GM19395 (cell line): ENCODE measurements around the gene TCF4.

Source experiments
- ATAC-seq: cut with Tn5 transposase; IDR thresholded peaks from one replicate; pipeline ENCODE4 v1.9.1; 2021; ENCODE audit warnings: mild to moderate bottlenecking, moderate library complexity; ENCODE audit not compliant: unreplicated experiment

TCF4 gene

DNA sequence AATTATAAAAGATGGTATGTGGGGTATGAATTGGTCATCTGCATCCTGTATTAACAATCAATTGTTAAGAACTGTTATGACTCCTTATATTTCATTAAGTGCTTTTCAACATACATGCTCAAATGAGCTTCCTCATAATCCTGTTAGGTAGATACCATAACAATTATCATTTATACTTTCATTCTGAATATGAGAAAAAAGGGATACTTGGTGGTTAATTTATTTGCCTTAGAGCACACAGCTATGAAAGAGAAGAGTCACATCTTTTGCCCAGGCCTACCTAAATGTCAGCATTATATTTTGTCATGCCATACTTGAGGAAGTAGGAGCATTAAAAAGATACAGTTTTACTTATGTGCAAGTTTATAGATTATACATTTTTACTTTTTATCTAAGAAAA, 169.6 kb downstream of the TCF4 start:
- no peak for ATAC-seq

GRCh38 chr18:55416791-55417190, 171.2 kb downstream of the TCF4 start:
- no peak for ATAC-seq

DNA sequence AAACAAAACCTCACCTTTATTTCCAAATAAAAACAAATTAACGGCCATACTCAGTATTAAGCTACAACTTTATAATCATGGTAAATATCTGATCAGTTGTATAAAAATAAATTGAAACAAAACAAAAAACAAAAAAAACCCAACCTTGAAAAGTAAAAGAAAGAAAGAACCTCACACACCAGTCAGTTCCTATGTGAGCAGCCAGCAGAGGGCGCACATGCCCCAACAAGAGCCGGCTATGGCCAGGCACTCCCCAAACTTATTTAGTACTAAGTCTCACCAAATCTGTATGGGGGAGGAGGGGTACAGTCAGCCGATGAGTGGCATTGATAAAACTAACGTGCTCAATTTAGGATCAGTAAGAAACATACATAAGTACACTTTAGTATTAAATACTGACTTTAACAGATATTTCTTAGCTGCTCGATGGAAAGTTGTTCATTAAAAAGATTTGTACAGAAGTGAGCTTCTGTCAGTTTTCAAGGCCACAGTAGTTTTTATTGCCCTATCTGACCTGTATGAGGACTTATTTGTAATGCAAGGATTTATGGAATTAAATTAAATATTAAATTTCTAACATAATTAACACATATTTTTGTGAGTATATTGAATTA, 172.6 kb downstream of the TCF4 start:
- peak; percentile 91 for ATAC-seq

DNA sequence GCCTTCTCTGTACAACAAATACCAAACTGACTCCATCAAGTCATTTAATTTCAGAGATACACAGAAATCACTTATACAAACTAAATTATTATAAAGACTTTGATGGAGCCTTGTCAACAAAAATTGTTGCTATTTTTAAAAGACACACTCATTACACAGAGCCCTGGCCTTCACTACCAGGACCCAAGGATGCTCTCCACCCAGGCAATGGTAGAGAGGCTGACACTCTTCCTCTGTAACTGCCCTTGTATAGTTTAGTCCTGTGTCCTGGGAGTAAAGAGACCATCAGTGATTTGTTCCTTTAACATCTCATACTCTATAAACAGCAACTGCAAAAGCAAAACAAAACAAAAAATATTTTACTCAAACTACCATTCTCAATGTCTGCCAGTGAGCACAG, 173.5 kb downstream of the TCF4 start:
- ATAC-seq: no peak

DNA sequence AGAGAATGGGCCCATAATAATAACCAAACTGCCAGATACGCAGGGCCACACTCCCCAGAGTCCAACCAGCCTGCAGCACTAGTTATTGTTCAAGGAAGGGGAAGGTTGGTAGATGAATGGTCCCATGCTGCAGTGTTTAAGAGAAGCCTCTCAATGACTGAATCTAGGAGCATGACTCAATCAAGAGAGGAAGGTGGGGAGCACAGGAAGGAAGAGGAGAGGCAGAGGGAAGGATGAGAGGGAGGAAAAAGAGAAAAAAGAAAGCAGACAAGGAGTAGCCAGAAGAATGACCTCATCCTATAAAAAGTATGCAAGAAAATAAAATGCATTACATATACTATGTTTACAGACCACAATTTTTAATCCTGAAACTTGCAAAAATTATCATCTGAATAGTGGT, 174.5 kb downstream of the TCF4 start:
- ATAC-seq: no peak

- ATAC-seq: no peak
Measured at GRCh38 chr18:55407774-55408535, 180.0 kb downstream of the TCF4 start.

- no peak for ATAC-seq
Measured at GRCh38 chr18:55407191-55407590, 180.8 kb downstream of the TCF4 start.

DNA sequence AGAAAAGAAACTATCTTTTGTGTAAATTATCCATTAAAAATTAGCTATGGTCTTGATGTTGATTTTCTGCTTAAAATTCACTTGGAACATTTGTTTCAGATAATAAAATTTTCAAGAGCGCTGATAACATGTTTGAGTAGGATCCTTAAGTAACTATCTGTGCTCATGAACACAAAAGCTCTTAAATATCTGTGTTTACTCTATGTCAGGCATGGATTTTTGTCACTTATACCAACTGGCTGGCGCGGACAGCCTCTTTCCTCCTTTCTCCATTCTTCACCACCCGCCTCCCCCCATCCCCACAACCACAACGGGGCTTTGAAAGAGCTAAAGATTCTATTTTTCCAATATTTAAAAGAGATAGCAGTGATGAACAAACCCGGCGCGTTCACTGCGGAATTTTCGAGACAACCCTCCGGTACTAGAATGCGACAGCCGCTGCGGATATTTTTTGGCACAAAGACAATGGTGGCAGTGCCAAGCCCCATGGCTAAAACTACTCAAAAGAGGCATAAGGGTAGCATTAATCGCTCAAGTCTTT, 181.5 kb downstream of the TCF4 start:
- ATAC-seq: no peak

DNA sequence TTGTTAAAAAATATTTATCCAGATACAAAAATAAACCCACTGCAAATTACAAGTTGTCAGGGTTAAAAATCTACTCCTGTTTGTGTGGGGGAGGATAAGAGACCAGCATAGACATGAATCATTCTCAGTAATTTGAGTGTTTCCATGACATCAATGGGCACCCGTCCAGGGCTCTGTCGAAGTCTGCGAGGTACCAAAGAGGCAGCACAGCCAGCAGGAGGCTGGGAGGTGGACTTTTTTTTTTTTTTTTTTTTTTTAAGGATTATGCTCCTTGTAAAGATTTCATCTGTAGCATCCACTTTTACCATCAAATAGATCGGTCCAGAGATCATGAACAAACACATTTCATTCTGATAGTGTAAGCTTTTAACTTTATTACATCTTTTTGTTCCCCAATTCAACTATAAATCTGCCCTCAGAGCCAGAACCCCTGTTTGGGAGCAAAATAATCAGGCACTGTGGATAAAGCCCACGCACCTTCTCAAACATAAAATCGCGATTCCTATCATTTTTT, 182.0 kb downstream of the TCF4 start:
- no peak for ATAC-seq

- no peak for ATAC-seq
Measured at GRCh38 chr18:55405475-55405874, 182.5 kb downstream of the TCF4 start.

- ATAC-seq: peak; percentile 73
Measured at GRCh38 chr18:55404832-55405465, 183.0 kb downstream of the TCF4 start.

- peak; percentile 15 for ATAC-seq
Measured at GRCh38 chr18:55404136-55404830, 183.7 kb downstream of the TCF4 start.

GRCh38 chr18:55403421-55403949, 184.5 kb downstream of the TCF4 start:
- ATAC-seq: no peak

GRCh38 chr18:55402731-55403405, 185.1 kb downstream of the TCF4 start:
- ATAC-seq: no peak

- ATAC-seq: no peak
Measured at GRCh38 chr18:55401638-55402191, 186.3 kb downstream of the TCF4 start.

- ATAC-seq: no peak
Measured at GRCh38 chr18:55400590-55401541, 187.1 kb downstream of the TCF4 start.

- no peak for ATAC-seq
Measured at GRCh38 chr18:55400081-55400480, 187.9 kb downstream of the TCF4 start.

- ATAC-seq: no peak
Measured at GRCh38 chr18:55398858-55399257, 189.1 kb downstream of the TCF4 start.

GRCh38 chr18:55396979-55397378, 191.0 kb downstream of the TCF4 start:
- no peak for ATAC-seq
